Stimulated activated naive CD4-positive, alpha-beta T cell treated with Interleukin-2 at 50 U/mL for 16 hours (primary cell): ENCODE results near the gene HIC2.
"Not testable (repeated sequence)": the region's sequence is repeated elsewhere in the genome, so short reads cannot be mapped to it uniquely, and the experiment has no call there.

Experiments used
- DNase-seq: peaks from one replicate; lab custom pipeline; 2025; lab: John Stamatoyannopoulos, UW

Gene HIC2

DNA sequence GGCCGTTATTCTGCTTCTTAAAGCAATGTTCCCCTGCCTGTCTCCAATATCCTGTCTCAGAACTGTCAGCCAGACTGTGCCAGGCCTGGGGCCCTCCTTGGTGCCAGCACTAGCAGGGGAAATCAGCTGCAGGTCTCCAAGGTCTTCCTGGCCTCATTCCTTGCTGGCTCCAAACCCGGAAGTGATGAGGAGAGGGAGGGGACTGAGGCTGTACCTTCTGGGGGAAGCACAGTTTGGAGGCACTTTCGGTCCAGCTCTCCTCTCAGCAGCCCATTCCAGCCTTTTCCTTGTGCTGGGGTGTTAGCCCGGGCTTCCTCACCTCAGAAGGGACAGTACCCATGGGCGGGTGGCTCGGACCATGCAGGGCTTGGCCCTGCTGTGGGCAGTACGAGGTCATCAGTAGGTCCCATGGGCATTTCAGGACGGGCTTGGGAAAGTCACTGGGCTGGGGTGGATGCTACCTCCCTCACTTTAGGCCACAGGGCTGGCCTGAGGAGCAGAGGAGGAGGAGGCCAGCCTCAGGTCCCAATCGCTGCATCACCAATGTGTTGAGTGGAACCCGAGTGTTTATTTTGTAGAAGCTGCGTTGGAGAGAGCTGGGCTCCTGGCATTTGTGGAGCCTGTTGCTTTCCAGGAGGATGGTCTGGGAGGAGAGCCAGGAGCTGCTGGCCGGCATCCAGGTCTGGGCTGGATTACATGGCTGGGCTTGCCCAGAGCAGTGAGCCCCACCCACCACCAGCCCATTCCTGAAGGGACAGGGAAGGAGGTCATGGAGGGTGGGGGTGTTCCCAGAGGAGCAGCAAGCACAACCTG lies 19.0 kb downstream of the HIC2 start:
- not testable (repeated sequence) for DNase-seq

DNA sequence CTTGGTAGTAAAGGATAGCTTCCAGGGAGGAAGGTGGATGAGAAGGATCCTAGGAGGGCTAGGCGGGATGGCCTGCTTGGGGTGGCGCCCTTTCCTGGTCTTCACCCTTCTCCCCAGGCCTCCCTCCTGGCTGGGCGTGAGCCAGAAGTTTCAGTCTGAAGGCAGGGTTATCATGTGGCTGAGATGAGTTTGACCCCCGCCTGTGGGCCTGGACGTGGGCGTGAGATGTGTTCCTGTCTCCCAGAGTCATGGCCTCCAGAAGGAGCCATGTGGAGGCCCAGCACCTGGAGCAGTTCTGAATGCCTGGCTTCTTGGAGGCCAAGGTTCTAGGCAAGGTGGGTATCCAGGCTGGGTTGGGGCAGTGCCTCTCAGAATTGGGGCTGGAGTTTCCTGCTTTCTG lies 20.8 kb downstream of the HIC2 start:
- DNase-seq, result not testable (repeated sequence)

DNA sequence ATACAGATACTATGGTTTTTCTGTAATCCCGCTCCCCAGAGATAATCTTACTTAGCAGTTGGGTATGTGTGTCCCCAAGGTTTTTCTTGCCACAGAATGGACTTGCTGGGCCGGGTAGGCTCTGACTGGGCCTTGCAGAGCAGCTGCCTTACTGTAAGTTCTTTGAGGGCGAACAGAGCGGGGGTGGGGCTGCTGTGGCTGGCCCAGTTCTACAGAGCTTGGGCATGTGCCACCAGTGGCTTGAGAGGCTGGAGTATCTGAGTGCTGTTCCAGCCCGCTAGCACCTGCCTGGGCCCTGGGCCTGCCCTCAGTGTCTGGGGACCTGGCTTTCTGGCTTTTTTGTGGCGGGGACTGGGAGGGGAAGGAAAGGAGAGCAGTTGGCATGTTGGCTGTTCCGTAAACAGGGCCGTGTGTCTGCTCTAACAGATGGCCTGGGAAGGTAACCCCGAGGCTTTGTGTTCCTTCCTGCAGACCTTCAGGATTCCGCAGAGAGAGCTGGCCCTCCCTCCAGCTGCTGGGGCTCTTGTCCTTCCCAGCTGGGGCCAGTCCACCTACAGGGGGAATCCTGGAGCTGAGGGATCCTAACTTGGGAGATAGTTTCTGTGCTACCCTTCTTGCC lies 23.0 kb downstream of the HIC2 start:
- not testable (repeated sequence) for DNase-seq

DNA sequence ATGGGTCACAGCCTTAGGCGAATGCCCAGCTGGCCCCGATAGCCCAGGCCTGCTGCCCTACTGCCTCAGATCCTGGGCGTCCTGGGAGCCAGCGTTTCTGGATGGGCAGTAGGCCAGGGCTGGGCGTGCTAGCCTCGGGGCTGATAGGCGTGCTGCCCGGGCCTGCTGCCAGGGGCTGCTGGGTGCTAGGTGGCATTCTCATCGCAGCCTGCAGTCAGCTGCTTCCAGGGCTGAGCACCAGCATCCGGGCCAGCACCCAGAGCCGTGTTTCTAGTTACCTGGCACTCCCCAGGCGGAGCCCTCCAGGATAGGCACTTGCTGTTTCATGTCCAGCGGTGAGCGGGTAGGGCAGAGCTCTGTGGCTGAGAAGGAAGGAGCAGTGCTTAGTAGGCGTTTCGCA lies 23.5 kb downstream of the HIC2 start:
- DNase-seq, result not testable (repeated sequence)

DNA sequence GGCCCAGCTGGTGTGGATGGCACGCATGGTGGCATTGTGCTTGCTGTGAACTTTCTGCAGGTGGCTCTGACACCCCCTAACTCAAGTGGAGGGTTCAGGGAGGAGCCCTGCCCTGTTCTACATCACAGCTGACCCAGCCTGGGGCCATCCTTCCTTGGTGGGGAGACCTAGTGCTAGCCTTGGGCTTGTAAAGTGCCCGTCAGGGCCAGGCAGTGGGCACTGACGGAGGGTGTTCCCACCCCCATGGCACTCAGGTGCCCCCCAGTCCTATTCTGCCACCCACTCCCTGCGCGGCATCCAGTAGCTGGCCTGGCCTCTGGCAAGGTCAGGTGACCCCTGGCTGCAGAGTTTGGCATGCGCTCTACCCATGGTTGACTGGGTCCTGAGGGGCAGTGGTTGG lies 24.0 kb downstream of the HIC2 start:
- DNase-seq, result not testable (repeated sequence)

DNA sequence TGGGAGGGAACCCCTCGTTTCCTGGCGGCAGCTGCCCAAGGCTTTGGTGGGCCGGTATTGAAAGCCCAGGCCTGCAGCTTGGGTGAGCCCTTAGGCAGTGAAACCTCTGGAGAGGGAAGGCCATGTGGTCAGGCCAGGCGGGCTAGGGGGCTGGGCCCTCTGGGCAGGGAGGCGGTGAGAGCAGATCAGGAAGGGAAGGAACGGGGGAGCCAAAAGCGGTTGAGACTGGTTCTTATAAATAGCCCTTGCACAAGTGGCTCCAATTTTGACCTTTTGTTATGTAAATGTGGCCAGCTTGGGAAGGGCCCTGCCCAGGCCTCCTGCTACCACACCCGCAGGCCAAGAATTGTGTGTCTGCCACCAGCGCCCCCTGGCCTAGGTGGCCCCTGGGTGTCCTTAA lies 25.0 kb downstream of the HIC2 start:
- not testable (repeated sequence) for DNase-seq

DNA sequence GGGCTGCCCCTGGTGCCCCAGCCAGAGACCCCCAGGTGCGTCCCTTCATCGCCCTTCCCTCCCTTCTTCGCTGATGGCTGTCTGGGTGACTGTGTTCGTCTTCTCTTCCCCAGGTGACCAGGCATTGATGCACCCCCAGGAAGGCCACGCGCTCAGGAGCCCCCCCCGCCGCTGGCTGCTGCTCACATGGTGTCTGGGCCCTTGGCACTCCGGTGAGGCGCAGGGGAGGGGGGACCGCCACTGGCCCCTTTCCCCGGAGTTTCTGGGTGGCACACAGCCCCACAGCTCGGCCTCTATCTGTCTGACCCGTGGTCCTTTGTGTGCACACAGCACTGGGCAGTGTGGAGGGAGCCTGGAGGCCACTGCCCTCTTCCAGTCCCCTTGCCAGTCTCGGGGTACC lies 25.5 kb downstream of the HIC2 start:
- DNase-seq, result not testable (repeated sequence)

DNA sequence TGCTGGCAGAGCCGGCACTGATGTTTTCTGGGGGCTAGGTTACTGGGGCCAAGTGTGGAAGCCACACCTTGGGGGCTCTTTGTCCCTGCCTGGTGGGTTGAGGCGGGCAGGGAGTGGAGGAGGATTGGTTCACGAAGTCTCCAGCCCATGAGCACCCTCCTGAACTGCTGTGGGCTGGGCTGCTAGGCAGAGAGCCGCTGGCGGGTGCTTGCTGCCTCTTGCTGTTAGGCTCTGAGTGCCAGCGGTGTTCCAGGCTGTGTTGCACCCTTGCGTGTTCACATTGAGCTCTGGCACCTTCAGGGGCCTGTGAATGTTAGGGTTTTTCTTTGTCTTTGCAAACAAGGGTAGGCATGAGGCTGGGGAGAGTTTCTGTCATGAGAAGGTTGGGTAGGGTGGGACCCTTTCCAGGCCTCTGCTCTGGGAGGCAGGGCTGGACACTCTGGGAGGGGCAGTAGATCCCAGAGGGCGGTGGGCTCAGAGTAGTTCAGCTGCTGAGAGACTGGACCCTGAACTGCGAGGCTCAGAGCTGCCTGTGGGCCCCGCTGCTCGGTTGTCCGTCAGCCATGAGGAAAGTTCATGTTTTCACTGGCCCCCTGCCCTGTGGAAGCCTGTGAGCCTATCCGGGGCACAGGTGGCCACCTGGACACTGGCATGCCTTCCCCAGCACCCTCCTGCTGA lies 26.0 kb downstream of the HIC2 start:
- DNase-seq, result no peak

DNA sequence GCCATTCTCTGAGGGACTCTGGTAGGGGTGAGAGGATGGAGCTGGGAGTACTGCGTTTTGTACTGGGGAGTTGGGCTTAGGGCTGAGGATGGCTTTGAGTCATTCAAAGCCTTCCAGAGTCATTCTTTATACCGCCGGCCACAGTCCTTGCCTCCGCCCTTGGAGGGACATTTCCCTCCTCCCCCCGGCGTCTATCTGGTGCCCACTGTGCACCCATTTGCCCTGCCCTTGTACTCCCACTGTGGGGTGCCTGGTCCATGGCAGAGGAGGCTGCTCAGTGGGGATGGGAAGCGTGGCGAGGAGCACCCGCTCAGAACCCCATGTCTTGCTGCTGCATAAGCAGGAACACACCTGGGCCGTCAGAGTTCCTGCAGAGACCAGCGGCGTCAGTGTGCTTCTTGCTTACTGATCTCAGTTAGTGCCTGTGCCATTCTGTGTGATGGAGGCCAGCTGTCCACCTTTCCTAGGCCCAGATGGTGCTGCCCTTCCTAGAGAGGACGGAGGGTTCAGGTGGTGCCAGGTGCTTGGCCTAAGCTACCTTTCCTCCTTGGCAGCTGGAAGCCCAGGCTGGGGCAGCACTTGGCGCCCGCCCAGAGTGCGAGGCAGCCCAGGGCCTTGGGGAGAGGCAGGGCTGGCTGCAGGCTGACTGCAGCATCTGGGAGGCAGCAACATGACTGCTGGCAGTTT lies 26.7 kb downstream of the HIC2 start:
- DNase-seq, result no peak

DNA sequence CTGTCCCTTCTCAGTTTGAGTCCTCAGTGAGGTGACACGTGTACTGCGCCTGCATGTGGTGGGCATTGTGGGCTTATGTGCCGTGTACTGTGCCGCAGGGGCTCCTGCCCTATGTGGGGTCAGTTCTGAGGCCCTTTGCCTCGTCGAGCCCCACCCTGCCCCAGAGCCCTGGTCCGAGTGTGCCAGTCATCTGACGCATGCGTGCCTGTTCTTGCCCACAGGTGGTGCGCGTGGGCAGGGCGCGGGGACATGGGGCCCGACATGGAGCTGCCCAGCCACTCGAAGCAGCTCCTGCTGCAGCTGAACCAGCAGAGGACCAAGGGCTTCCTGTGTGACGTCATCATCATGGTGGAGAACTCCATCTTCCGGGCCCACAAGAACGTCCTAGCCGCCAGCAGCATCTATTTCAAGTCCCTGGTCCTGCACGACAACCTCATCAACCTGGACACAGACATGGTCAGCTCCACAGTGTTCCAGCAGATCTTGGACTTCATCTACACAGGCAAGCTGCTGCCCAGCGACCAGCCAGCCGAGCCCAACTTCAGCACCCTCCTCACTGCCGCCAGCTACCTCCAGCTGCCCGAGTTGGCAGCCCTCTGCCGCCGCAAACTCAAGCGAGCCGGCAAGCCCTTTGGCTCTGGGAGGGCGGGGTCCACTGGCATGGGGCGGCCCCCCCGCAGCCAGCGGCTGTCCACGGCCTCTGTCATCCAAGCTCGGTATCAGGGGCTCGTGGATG lies 27.7 kb downstream of the HIC2 start:
- DNase-seq, result no peak

DNA sequence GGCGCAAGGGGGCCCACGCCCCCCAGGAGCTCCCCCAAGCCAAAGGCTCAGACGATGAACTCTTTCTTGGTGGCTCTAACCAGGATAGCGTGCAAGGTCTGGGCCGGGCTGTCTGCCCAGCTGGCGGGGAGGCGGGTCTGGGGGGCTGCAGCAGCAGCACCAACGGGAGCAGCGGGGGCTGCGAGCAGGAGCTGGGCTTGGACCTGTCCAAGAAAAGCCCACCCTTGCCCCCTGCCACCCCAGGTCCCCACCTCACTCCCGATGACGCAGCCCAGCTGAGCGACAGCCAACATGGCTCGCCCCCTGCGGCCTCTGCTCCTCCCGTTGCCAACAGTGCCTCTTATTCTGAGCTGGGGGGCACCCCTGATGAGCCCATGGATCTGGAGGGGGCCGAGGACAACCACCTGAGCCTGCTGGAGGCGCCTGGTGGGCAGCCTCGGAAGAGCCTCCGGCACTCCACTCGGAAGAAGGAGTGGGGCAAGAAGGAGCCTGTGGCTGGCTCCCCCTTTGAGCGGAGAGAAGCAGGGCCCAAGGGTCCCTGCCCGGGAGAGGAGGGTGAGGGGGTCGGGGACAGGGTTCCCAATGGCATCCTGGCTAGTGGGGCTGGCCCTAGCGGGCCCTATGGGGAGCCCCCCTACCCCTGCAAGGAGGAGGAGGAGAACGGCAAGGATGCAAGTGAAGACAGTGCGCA lies 28.4 kb downstream of the HIC2 start:
- DNase-seq, result no peak

DNA sequence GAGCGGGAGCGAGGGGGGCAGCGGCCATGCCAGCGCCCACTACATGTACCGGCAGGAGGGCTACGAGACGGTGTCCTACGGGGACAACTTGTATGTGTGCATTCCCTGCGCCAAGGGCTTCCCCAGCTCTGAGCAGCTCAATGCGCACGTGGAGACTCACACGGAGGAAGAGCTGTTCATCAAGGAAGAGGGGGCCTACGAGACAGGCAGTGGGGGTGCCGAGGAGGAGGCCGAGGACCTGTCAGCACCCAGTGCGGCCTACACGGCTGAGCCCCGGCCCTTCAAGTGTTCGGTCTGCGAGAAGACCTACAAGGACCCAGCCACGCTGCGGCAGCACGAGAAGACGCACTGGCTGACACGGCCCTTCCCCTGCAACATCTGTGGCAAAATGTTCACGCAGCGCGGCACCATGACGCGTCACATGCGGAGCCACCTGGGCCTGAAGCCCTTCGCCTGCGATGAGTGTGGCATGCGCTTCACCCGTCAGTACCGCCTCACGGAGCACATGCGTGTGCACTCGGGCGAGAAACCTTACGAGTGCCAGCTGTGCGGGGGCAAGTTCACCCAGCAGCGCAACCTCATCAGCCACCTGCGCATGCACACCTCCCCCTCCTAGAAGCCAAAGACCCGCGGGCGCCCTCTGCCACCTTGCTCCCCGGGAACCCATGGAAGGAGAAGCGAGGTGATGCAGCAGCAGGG lies 29.1 kb downstream of the HIC2 start:
- DNase-seq, result no peak

DNA sequence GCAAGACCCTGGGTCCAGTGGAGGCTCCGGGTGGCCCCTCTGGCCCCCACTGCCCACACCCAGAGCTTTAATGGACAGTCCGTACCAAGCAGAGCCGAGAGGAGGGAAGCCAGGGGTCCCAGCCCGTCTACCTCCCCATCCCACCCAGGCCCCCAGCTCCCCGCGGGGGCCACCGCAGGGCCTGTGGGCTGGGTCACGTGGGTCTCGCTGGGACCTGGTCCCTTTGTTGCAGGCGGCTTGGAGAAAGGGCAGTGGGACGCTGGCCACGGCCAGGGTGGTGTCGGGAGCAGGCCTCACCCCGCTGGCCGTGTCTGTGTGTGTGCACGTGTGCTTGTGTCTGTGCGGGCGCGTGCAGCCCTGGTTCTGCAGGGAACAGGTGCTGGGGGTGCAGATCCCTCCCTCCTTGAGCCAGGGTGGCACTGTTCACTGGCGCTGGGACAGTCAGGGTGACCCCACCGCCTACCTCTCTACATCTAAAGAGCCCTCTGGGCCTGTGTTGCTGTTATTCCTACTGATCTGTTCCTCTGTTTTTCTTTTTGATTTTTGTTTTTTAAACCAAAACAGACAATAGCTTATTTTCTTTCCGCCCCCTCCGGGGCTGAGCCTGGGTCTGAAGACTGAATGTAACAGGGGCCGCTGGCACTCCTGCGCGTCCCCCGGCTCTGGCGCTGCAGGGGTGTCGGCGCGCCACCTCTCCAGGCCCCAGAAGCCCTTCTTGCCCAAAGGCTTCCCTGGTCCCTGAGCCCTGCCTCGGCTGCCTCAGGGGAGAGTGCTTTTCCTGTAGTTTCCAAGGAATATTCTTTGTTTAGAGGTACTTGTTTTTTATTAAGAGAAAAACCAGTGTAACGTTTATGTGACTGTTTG lies 29.9 kb downstream of the HIC2 start:
- no peak for DNase-seq

DNA sequence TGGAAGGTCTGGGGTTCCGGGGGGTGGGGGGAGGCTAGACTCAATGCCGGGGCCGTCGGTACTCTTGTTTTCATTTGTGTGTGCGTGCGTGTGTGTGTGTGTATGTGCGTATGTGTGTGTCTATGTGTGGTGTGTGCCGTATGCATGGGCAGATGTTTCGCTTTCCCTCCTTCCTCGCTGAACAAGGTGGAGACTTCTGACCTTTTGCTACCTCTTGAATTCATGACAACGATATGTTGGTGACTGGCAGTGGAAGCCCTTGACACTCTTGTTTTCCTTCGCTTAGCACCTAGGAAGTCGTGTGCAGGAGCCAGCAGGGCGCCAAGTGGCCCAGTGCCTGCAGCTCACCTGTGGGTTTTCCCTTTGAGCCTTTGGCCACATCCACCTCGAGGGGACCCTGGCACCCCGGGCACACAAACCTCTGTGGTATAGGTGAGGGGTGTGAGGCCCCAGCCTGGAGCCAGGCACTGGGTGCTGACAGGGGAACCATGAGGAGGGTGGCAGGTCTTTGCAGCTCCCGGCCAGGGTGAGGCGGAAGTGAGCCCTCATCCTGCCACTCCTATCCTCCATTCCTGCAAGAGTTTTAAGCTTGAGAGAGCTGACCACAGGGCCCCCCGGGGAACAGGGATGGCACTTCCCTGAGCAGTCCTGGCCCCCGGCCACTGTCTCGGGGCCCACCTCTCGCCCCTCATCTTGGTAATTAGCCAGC lies 30.7 kb downstream of the HIC2 start:
- DNase-seq, result no peak

DNA sequence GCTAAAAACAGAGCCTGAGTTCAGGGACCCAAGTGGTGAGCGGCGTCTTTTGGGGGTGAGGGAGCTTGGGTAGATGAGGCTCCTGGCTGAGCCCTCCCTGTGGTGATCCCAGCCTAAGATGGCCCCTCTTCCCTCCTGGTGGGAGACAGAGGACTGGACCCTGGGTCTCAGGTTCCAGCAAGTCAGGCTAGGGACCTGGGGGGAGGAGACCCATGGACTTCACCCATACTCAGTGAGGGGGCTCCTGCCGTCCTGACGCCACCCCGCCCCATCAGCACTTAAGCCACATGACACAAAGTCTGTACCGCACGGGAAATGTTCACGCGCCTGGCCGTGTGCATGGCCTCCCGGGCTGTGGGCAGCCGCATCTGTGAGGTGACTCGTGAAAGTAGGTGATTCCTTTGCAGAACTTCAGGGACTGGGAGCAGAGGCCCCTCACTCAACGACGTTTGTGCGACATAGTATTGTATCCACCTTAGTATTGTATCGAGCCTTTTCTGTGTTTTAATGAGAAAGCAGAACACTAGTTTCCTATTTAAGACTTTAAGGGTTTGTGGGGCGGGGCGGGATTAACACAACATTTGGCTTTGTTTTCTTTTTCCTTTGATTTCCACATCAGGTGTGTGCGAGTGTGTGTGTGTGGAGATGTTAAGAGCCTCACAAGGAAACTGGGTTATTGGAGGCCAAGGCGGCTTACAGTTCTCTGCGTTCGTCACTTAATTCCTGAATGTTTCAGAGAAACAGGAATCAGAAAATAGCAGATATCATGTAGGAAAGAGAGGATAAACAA lies 31.7 kb downstream of the HIC2 start:
- no peak for DNase-seq

DNA sequence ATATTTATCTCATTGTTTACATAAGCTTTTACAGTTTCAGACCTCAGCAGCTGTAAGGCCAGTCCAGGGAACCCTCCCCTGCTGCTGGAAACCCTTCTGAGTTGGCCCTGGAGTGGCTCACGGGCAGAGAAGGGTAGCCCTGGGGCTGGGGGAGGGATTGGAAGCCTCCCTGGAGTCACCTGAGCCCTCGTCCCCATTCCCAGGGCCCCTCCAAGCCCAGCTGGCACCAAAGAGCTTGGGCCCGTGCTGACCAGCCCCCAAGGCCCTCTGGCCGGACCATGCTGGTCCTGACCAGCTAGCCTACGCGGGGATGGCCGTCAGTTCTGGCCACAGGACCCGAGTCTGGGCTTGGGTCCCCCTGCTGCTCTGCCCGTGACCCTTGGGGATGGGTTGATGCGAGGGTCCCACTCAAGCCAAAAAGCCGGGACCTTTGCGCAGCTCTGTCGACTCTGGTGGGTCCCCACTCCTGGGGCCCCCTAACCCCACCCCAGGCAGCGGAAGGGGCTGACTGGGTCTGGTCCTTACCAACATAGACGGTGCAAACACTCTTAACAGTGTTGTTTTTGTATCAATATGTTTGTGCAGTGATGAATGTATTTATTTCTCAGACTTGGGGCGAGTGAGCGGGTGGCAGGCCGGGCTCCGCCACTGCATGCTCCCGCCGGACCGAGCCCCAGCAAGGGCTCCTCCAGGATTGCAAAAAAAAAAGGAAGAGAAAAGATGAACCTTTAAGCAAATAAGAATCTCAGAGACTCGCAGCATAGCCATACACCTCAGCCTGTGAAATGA lies 32.6 kb downstream of the HIC2 start:
- DNase-seq, result no peak

DNA sequence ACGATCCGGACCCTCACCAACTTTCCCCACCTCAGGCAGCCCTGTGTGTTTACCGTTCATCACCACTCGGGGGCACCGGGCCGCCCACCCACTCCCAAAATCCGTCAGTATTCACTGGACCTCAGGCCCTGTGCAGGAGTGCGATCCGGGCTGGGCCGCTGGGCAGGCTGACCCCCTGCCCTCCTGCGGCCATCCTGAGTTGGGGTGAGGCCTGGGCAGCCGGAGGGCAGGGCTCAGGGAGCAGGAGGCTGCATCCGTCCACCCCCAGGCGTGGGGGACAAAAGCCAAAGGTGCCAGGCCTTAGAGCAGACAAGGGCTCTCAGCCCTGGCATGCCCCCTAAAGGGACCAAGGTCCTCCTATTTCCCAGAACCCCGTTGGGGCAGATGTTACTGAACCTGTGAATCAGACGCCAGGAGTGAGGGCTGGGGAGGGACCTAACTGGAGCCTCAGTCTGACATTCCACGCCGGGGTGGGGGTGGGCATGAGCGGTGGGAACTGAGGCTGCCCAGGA lies 33.2 kb downstream of the HIC2 start:
- no peak for DNase-seq
